Measurements from ENCODE around the gene PBOV1. TPM values are rescaled to one million over a fixed set of nuclear protein-coding genes. Genes with fewer than 3 reads are reported as not detected.
A peak's percentile ranks its signal among the peaks of the same experiment; 100 is the strongest.

The PBOV1 gene
- total RNA-seq, 1 donor from 2014 or later = not detected

- no peak for DNase-seq (ENCODE audit: low spot score)
Measured at GRCh38 chr6:138205437-138206094, 12.7 kb downstream of the PBOV1 start.

- DNase-seq (ENCODE audit: low spot score) = no peak
Measured at GRCh38 chr6:138204792-138205384, 13.4 kb downstream of the PBOV1 start.

- no peak for DNase-seq (ENCODE audit: low spot score)
Measured at GRCh38 chr6:138204303-138204702, 14.0 kb downstream of the PBOV1 start.

GRCh38 chr6:138203315-138203714, 15.0 kb downstream of the PBOV1 start:
- DNase-seq (ENCODE audit: low spot score) = no peak

- no peak for DNase-seq (ENCODE audit: low spot score)
Measured at GRCh38 chr6:138201836-138202235, 16.5 kb downstream of the PBOV1 start.

GRCh38 chr6:138198430-138199091, 19.7 kb downstream of the PBOV1 start:
- DNase-seq (ENCODE audit: low spot score) = no peak

GRCh38 chr6:138197570-138197969, 20.7 kb downstream of the PBOV1 start:
- no peak for DNase-seq (ENCODE audit: low spot score)

- no peak for DNase-seq (ENCODE audit: low spot score)
Measured at GRCh38 chr6:138196122-138196738, 22.1 kb downstream of the PBOV1 start.

GRCh38 chr6:138194287-138194686, 24.0 kb downstream of the PBOV1 start:
- DNase-seq (ENCODE audit: low spot score) = peak; percentile 32

GRCh38 chr6:138188278-138188941, 29.9 kb downstream of the PBOV1 start:
- peak; percentile 29 for DNase-seq (ENCODE audit: low spot score)

GRCh38 chr6:138187156-138187555, 31.1 kb downstream of the PBOV1 start:
- no peak for DNase-seq (ENCODE audit: low spot score)

- DNase-seq (ENCODE audit: low spot score) = no peak
Measured at GRCh38 chr6:138184230-138184629, 34.1 kb downstream of the PBOV1 start.

GRCh38 chr6:138183790-138184134, 34.5 kb downstream of the PBOV1 start:
- DNase-seq (ENCODE audit: low spot score) = no peak

- DNase-seq (ENCODE audit: low spot score) = no peak
Measured at GRCh38 chr6:138182939-138183789, 35.1 kb downstream of the PBOV1 start.

GRCh38 chr6:138176652-138177232, 41.5 kb downstream of the PBOV1 start:
- DNase-seq (ENCODE audit: low spot score) = no peak

GRCh38 chr6:138175596-138175995, 42.7 kb downstream of the PBOV1 start:
- no peak for DNase-seq (ENCODE audit: low spot score)

Other genes with a start within 250 kb of the PBOV1 start
- 99.6 TPM for gene PERP, start 111.1 kb downstream of the PBOV1 start, total RNA-seq
- gene ARFGEF3, start 56.6 kb downstream of the PBOV1 start, total RNA-seq = 17.6 TPM
- gene SMIM28, start 159.4 kb upstream of the PBOV1 start, total RNA-seq = not detected
- gene HEBP2, start 185.7 kb upstream of the PBOV1 start, total RNA-seq = 93.7 TPM